NCI-H1092 treated with DMSO at 0.1 percent for 48 hours (cell line): Measurements from ENCODE around the gene STOX2.
"Not testable (repeated sequence)": the region's sequence is repeated elsewhere in the genome, so short reads cannot be mapped to it uniquely, and the experiment has no call there.

Source experiments
- DNase-seq: peaks from one replicate; lab custom pipeline; 2025; lab: John Stamatoyannopoulos, UW

Gene STOX2

GRCh38 chr4:183935355-183936005 lies 30.4 kb downstream of the STOX2 start:
- DNase-seq: no peak

- DNase-seq: no peak
These were observed 30.9 kb downstream of the STOX2 start for GRCh38 chr4:183936047-183936446.

GRCh38 chr4:183936574-183937345 lies 31.7 kb downstream of the STOX2 start:
- DNase-seq: no peak

- DNase-seq: no peak
These were observed 35.8 kb downstream of the STOX2 start for GRCh38 chr4:183940864-183941263.

GRCh38 chr4:183941964-183942363 lies 36.9 kb downstream of the STOX2 start:
- no peak for DNase-seq

GRCh38 chr4:183945741-183946140 lies 40.6 kb downstream of the STOX2 start:
- DNase-seq: no peak

- no peak for DNase-seq
These were observed 45.4 kb downstream of the STOX2 start for GRCh38 chr4:183950536-183950935.

GRCh38 chr4:183952652-183953051 lies 47.5 kb downstream of the STOX2 start:
- DNase-seq: not testable (repeated sequence)

GRCh38 chr4:183959319-183960045 lies 54.4 kb downstream of the STOX2 start:
- no peak for DNase-seq

GRCh38 chr4:183960046-183960420 lies 54.9 kb downstream of the STOX2 start:
- DNase-seq: peak; percentile 90

GRCh38 chr4:183960962-183961541 lies 55.9 kb downstream of the STOX2 start:
- DNase-seq: peak; percentile 56

GRCh38 chr4:183961795-183962194 lies 56.7 kb downstream of the STOX2 start:
- peak; percentile 19 for DNase-seq

- no peak for DNase-seq
These were observed 57.3 kb downstream of the STOX2 start for GRCh38 chr4:183962419-183962818.

- DNase-seq: no peak
These were observed 61.3 kb downstream of the STOX2 start for GRCh38 chr4:183966371-183966770.

GRCh38 chr4:183967266-183967665 lies 62.2 kb downstream of the STOX2 start:
- DNase-seq: no peak

- no peak for DNase-seq
These were observed 63.4 kb downstream of the STOX2 start for GRCh38 chr4:183968502-183968901.

- no peak for DNase-seq
These were observed 63.8 kb downstream of the STOX2 start for GRCh38 chr4:183968931-183969330.

GRCh38 chr4:183969596-183969995 lies 64.5 kb downstream of the STOX2 start:
- no peak for DNase-seq

- DNase-seq: no peak
These were observed 66.9 kb downstream of the STOX2 start for GRCh38 chr4:183971929-183972490.

GRCh38 chr4:183977707-183978106 lies 72.6 kb downstream of the STOX2 start:
- DNase-seq: no peak

GRCh38 chr4:183984566-183984965 lies 79.5 kb downstream of the STOX2 start:
- DNase-seq: no peak

- no peak for DNase-seq
These were observed 80.7 kb downstream of the STOX2 start for GRCh38 chr4:183985786-183986185.
